Measurements from ENCODE around the gene MGST2.

DNA sequence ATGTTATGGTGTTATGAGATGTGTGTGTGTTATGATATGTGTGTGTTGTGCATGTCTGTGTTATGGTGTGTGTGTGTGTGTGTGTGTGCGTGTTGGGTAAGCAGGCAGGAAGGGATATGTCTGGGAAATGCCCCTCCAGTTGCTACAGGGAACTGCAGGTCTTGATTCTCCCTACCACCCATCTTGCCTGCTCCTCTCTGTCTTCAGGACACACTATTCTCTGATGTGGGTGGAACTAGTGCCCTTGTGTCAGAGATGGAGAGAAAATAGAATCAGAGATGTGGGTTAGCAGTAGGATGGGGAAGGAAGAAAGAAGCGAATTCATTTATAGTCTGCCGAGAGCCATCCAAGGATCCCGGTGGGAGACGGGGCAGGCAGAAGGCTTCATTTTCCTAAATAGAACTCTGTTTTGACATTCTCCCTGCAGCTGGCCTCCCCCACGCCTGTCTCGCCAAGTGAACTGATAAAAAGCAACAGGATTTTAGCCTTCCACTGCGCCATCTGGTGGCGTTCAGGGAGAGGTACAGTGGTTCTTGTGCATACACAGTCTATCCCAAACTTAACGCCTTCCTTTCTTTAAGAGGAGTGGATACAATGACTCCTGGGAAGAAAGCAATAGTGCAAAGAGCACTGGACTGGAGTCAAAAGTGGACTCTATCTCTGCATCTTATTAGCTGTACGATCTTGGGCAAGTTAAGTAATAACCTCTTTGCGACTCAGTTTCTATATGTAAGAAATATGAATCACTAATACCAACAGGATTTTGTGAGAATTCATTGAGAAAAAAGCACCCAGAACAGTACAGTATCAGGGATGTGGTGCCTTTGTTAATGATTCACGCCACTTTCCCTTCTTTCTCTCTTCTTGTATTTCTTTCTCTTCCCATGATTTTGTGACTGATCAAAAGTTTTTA is 14.1 kb upstream of the MGST2 start:
- TF ChIP-seq EZH2 (IDR thresholded peaks at IDR 0.05; ENCODE audit: borderline replicate concordance, insufficient read depth, low read length, poor library complexity, severe bottlenecking) (no peak), EP300 (conservative IDR thresholded peaks at IDR 0.05; ENCODE audit: poor library complexity, severe bottlenecking) (no peak), RAD21 (conservative IDR thresholded peaks at IDR 0.05) (peak; percentile 87), TAF1 (IDR thresholded peaks at IDR 0.05; ENCODE audit: low read depth) (no peak), POLR2AphosphoS5 (IDR thresholded peaks at IDR 0.05) (no peak), MXI1 (conservative IDR thresholded peaks at IDR 0.05; ENCODE audit: poor library complexity, severe bottlenecking) (no peak)
- TF ChIP-seq, protein P1, sequence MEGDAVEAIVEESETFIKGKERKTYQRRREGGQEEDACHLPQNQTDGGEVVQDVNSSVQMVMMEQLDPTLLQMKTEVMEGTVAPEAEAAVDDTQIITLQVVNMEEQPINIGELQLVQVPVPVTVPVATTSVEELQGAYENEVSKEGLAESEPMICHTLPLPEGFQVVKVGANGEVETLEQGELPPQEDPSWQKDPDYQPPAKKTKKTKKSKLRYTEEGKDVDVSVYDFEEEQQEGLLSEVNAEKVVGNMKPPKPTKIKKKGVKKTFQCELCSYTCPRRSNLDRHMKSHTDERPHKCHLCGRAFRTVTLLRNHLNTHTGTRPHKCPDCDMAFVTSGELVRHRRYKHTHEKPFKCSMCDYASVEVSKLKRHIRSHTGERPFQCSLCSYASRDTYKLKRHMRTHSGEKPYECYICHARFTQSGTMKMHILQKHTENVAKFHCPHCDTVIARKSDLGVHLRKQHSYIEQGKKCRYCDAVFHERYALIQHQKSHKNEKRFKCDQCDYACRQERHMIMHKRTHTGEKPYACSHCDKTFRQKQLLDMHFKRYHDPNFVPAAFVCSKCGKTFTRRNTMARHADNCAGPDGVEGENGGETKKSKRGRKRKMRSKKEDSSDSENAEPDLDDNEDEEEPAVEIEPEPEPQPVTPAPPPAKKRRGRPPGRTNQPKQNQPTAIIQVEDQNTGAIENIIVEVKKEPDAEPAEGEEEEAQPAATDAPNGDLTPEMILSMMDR (IDR thresholded peaks at IDR 0.05; ENCODE audit: poor library complexity, severe bottlenecking): peak; percentile 96
- TF ChIP-seq, protein P2, sequence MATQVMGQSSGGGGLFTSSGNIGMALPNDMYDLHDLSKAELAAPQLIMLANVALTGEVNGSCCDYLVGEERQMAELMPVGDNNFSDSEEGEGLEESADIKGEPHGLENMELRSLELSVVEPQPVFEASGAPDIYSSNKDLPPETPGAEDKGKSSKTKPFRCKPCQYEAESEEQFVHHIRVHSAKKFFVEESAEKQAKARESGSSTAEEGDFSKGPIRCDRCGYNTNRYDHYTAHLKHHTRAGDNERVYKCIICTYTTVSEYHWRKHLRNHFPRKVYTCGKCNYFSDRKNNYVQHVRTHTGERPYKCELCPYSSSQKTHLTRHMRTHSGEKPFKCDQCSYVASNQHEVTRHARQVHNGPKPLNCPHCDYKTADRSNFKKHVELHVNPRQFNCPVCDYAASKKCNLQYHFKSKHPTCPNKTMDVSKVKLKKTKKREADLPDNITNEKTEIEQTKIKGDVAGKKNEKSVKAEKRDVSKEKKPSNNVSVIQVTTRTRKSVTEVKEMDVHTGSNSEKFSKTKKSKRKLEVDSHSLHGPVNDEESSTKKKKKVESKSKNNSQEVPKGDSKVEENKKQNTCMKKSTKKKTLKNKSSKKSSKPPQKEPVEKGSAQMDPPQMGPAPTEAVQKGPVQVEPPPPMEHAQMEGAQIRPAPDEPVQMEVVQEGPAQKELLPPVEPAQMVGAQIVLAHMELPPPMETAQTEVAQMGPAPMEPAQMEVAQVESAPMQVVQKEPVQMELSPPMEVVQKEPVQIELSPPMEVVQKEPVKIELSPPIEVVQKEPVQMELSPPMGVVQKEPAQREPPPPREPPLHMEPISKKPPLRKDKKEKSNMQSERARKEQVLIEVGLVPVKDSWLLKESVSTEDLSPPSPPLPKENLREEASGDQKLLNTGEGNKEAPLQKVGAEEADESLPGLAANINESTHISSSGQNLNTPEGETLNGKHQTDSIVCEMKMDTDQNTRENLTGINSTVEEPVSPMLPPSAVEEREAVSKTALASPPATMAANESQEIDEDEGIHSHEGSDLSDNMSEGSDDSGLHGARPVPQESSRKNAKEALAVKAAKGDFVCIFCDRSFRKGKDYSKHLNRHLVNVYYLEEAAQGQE (IDR thresholded peaks at IDR 0.05; ENCODE audit: borderline replicate concordance): no peak

Data from neural cell (in vitro differentiated cells).